PC-3 (cell line): ENCODE results near the gene WDR11.

Source experiments
- EZH2 ChIP-seq: fragments of 300-600 bp; sonication (generic); IDR thresholded peaks from one replicate; pipeline ENCODE4 v1.6.1; 2017; ENCODE audit warnings: antibody characterized with exemption, mild to moderate bottlenecking, low read length; ENCODE audit not compliant: unreplicated experiment
- TF ChIP-seq, protein P1 (sequence below): fragments of 300-600 bp; sonication (generic); conservative IDR thresholded peaks from 2 replicates; pipeline ENCODE4 v1.5.1; 2017; ENCODE audit warnings: antibody characterized with exemption, low read depth, mild to moderate bottlenecking, low read length

DNA sequence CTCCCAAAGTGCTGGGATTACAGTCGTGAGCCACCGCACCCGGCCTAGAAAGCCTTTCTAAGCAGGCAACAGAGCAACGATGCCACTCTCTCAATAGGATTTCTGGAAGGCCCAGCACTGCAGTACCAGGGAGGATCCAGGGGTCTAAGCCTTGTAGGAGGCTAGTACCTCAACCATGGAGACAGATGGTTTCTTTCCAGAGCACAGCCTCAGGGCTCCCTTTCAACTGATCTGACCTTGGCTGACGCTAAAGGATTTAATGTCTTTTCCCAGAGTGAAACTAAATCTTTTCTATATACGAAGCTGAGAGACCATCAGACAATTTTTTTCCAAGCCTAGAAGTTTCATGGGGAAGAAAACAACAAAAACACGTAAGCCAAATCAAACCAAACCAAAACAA is 78.0 kb downstream of the WDR11 start:
- TF ChIP-seq, protein P1, sequence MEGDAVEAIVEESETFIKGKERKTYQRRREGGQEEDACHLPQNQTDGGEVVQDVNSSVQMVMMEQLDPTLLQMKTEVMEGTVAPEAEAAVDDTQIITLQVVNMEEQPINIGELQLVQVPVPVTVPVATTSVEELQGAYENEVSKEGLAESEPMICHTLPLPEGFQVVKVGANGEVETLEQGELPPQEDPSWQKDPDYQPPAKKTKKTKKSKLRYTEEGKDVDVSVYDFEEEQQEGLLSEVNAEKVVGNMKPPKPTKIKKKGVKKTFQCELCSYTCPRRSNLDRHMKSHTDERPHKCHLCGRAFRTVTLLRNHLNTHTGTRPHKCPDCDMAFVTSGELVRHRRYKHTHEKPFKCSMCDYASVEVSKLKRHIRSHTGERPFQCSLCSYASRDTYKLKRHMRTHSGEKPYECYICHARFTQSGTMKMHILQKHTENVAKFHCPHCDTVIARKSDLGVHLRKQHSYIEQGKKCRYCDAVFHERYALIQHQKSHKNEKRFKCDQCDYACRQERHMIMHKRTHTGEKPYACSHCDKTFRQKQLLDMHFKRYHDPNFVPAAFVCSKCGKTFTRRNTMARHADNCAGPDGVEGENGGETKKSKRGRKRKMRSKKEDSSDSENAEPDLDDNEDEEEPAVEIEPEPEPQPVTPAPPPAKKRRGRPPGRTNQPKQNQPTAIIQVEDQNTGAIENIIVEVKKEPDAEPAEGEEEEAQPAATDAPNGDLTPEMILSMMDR: no peak
- TF ChIP-seq EZH2: no peak
